Midbrain (tissue), 1 donor: Measurements from ENCODE around the gene EEFSEC.

Experiments
- DNase-seq: peaks from one replicate; lab custom pipeline; 2025; lab: John Stamatoyannopoulos, UW

EEFSEC gene

GRCh38 chr3:128273109-128273840 lies 120.0 kb downstream of the EEFSEC start:
- no peak for DNase-seq

DNA sequence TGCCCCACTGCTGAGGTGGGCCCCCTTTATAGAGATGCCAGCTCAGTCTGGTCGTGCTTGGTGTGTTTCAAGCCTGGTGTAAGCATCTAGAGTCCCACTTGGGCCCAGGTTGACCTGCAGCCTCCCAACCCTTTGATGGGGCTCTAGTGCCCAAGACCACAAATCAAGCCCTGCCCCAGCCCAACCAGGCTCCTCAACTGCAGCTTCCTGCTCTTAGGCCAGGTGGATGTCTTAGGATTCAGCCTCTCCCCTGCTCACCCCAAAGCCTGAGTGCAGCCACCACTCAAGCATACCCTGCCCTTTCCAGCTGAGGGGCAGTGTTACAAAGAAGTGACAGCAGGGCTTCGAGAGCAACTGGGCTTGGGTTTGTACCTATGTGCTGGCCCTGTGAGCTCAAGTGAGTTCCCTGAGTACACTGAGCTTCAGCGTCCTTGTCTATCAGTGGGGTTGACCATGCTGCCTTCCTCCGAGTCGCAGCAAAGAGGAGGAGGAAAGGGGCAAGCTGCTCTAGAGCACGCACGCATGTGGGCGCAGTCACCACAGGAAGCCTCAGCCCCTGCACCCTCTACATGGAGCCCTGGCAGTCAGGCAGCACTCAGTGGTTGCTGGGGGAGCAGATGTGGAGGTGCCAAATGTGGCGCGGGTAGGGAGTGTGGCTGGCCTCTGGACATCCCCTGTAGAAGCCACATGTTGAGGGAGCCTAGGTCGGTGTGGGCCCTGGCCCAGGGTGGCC lies 120.7 kb downstream of the EEFSEC start:
- DNase-seq, result no peak

DNA sequence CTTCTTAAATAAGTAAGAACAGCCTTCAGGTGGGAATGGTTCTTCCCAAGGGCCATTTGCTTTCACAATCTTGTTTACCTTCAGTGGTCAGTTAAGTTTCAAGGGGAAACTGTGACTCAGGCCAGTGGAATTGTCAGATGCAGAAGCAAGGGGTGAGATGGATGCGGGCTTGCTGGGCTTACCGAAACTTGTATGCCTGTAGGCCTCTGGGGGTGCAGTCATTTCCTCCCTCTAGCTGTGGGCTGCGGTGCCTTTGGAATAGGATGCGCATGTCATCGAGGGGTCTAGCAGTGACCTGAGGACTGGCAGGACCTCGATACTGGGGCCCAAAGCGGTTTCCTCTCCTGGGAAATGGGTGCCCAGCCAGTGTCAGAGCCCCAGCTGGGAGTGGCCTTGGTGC lies 121.6 kb downstream of the EEFSEC start:
- no peak for DNase-seq

DNA sequence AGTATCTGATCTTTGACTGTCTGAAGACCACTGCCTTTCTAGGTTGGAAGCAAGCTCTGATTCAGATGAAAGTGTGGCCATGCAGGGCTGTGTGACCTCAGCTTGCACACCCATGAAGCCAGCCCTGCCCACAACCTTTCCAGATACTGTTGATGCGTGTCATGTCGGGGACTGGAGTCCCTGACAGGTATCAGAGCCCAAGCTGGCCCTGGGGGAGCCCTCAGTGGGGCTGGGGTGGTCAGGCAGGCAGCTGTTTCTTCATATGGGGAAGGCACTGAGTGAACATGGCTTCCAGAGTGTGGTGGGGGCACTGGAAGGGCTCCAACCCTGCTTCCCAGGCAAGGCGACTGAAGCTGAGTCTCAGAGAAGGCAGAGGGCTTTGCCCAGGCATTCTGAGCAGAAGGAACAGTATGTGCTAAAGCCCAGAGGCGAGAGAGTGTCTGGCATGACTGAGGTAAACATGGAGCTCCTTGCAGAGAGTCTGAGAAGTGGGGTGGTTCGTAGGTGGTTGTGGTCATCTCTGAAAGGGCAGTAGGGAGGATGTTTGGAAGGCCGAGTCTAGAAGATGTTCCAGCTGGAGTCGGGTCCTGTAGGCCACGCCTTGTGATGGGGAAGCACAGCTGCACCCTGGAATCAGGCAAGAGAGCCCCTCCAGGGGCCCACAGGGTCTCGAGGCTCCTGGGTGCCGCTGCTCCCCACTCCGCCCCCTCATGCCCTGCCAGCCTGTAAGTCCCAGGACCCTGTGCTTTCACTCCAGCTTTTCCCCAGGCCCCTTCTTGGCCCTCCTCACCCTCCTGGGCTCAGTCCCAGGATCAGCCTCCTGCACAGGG lies 122.2 kb downstream of the EEFSEC start:
- no peak for DNase-seq

DNA sequence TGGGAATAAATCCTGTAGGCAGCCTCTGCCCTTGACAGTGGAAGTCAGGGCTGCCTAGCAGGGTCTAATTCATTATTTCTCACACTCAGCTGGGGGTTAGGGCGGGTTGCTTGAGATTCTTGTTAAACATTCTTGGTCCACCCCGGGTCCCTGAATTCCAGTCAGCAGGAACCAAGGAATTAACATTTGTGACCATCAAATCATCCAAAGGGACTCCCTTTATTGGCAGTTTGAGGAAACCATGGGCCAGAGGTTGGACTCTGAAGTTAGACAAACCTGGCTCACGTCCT lies 122.8 kb downstream of the EEFSEC start:
- no peak for DNase-seq

GRCh38 chr3:128276577-128277183 lies 123.4 kb downstream of the EEFSEC start:
- DNase-seq, result no peak

DNA sequence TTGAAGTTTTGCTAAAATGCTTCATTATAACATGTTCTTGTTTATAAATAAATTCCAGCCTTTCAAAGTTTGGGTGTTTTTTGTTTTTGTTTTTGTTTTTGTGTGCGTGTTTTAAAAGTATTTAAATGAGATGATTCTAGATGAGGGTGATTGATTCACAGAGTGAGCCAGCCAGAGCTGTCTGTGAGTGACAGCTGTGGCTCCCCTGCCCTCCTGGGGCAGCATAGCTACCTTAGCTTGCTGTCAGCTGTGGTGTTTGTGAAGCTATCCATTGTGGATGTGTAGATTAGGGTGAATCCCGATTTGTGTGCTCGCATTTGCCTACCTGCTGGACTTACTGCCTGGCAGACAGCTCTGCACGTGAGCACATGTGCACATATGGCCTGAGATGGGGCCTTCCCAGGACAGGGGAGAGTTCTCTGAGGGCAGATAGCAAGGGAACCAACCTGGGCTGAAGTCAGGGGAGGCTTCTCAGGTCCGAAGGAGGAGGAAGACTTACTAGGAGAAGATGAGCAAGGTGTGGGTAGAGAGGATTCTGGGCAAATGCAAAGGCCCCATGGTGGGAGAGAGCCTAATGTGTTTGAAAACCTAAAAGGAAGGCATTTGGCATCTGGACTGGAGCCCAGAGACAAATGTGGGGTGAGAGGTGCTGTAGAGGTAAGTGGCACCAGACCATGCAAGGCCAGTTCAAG lies 124.2 kb downstream of the EEFSEC start:
- DNase-seq, result no peak

- DNase-seq, result no peak
These were observed 124.8 kb downstream of the EEFSEC start for GRCh38 chr3:128278130-128278529.

DNA sequence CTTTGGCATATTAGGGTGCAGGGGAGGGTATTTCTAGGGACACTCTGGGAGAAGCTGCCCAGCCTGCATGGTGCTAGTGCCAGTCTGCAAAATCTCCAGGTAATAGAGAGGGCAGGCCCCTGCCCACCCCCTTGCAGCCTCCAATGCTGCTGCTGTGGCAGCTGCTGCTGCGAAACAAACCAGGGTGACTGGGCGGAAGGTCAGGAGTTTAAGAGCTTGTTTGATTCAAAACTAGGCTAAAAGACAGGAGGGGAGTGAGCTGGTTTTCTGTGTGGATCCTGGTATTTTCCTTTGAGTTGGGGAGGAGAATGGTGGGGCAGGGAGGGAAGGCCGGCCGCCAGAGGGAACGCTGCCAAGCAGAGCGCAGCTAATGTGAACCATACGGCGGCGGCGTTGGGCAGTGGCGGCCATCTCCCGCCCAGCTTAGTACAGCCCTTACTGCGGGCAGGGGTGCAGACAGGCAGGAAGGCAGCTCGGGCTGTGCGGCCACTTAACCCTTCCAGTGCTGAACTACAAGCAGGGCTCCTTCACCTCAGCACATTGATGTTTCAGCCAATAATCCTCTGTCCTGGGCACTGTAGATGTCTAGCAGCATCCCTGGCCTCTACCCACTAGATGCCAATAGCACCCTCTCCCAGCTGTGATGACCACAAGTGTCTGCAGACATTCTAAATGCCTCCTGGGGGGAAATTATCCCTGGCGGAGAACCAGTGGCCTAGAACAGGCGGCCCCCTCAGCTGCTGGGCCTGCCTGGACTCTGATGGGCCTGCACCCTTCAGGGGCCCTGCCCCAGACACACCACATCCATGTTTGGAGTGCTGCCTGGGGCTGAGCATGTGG lies 125.7 kb downstream of the EEFSEC start:
- peak; percentile 27 for DNase-seq

DNA sequence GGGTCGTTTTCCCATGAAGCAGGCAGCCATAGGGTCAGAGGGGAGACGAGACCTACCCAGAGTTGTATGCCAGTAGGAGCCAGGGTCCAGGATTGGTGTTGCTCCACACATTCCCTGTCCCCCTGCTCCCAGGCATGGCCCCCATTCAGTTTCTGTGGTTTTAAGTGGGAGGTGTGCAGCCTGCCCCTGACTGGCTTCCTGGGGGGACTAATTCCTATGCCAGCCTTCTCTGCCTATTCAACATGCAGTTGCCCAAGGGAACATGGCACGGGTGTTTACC lies 126.3 kb downstream of the EEFSEC start:
- no peak for DNase-seq

- no peak for DNase-seq
These were observed 127.3 kb downstream of the EEFSEC start for GRCh38 chr3:128280481-128281052.

DNA sequence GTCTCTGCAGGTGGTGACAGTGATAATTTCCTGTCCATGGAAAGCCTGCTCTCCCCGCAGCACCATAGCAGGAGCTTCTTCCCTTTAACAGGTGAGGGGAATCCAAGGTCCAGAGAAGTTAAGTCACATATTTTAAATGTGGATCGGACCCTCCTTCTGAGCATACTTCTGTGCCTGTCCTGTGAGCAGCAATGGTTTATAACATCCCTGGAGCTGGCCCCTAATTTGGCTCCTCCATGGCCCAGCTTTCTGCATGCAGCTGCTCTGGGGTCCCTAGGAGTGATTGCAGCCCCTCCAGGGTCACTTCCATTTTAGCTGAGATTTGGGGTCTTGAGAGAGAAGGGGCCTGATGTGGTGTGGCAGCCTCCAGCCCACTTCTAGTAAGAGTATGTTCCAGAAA lies 127.8 kb downstream of the EEFSEC start:
- no peak for DNase-seq

DNA sequence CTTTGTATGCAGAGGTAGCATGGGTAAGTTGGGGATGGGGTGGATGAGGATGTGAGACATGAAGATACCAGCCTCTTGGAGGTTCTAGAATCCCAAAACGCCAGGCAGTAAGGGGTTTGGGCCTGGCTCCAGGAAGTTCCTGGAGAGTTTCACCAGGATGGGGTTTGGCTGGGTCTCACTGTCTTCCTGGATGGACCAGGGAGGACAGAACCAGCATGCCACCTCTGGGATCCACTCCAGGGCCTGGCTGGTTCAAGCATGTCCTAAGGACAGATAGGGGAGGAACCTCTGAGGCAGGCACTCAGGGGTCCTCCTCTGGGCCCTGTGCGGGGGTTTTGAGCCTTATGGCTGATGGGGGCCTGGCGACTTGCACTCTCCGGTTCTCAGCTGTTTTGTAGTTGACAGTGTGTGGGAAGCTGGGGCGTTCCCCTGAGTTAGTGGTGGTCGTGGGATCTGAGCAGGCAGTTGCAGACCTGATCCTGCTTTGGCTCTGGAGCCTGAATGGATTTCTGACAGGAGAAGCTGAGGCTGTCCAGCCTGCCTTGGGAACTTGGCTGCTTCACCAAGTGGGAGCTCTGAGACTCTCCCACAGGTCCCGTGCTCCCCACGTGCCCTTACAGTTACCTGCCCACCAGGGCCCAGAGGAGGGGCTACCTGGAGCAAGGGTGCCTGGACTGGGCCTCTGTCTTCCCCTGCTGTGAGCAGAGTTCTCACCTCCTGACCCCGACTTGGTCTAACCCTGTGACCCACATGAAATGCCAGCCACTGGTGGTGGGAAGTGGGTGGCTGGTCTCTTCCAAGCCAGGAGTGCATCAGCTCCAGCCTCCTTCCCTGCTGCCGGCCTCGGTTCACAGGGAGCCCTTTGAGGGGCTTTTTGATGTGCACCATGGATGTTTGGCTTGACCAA lies 128.4 kb downstream of the EEFSEC start:
- DNase-seq, result no peak

GRCh38 chr3:128282380-128283196 lies 129.3 kb downstream of the EEFSEC start:
- DNase-seq, result peak; percentile 41

DNA sequence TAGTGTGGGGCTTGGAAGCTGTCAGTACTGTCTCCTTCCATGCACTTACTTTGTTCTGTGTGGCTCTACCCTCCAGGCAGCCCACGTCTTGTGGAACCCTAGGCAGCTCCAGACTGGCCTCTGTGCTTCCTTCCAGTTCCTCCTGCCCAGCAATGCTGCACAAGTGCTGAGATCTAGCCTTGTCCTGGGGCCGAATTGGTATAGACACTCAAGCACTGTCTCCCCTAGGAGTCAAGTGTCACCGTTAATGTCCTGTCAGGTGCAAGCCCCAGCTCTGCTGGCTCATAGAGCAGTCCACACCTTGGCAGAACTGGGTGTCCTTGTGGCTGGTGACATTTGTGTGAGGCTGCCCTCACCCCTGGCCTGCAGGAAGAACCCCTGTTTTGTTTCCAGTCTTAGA lies 130.1 kb downstream of the EEFSEC start:
- DNase-seq, result no peak

- DNase-seq, result no peak
These were observed 132.0 kb downstream of the EEFSEC start for GRCh38 chr3:128285042-128285966.

DNA sequence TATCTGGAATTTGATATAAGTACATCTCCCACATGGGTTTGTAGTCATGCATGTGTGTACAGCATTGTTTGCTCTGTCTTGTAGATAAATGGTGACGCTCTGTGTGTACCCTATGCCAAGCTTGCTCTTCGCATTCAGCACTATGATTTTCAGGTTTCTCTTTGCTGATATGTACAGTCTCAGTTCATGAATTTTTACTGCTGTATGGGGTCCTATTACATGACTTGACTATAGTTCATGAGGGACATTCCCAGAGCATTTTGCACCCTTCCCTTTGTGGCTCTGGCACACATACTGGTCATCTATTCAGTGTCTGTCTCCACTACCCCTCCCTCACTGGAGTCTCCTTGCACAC lies 132.7 kb downstream of the EEFSEC start:
- no peak for DNase-seq

DNA sequence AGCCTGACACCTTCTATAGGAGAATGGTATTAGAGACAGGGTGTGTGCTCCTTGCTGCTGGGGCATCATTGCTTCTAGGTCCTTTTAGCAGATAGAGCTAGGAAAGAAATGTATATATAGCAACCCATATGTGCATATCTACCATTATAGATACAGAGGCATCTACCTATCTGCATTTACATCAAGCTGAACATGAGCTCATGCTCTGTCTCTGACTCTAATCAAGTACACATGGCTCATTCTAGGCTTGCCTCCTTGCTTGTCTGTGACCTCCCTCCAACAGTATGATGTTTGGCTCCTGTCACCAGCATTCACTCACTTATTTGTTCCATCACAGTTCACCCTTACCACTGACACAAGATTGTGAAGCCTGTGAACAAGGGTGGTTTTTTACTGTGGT lies 133.4 kb downstream of the EEFSEC start:
- DNase-seq, result no peak
